GM18499 (cell line): ENCODE measurements around the gene SPINK5.

ENCODE experiments used
- ATAC-seq: cut with Tn5 transposase; IDR thresholded peaks from one replicate; pipeline ENCODE4 v1.9.1; 2021; ENCODE audit warnings: moderate number of reproducible peaks; ENCODE audit not compliant: insufficient read depth, unreplicated experiment

The SPINK5 gene

DNA sequence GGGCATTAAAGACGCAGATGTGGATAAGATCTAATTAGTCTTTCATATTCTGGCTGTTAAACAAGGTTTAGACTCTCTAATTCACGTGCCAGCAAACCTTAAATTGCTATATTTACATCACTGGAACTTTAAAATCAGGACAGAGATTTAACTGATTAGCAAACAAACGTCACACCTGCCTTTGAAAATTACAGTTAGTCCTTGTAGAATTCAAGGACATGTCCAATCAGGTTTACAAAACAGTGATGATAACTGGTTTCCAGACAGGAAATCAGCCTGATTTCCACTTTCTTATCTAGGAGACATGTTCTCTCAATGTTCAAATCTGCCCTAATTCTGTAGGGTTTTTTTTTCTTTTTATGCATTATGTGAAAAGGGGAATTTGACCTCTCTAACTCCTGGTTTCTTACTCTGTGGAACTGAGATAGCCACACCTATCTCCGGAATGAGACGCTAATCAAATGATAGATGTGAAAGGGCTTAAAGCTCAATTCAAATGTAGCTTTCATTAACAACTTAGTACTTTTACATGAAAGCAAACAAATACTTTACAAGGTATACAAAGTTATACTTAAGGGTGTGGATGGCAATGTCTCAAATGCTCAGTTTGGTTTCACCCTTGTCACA is 26.5 kb downstream of the SPINK5 start:
- no peak for ATAC-seq

DNA sequence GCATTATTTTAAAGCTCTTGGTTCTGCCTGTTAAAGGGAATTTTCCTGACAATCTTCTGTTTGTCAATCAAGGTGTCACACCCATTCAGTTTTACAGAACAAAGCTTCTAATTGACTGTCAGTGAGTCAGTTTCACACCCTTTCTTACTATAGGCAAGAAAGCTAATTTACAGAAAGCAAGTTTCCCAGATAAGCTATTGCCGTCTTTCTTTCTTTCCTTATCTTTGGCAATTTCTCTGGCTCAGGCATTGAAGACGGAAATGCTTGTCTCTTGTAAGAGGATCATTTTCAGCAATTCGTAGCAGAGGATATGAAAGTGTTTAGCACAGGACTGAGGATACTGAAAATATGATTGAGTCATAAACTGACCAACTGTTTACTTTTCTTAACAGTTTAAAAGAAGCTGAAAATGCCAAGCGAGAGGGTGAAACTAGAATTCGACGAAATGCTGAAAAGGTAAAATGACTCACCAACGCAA is 27.0 kb downstream of the SPINK5 start:
- ATAC-seq: no peak

DNA sequence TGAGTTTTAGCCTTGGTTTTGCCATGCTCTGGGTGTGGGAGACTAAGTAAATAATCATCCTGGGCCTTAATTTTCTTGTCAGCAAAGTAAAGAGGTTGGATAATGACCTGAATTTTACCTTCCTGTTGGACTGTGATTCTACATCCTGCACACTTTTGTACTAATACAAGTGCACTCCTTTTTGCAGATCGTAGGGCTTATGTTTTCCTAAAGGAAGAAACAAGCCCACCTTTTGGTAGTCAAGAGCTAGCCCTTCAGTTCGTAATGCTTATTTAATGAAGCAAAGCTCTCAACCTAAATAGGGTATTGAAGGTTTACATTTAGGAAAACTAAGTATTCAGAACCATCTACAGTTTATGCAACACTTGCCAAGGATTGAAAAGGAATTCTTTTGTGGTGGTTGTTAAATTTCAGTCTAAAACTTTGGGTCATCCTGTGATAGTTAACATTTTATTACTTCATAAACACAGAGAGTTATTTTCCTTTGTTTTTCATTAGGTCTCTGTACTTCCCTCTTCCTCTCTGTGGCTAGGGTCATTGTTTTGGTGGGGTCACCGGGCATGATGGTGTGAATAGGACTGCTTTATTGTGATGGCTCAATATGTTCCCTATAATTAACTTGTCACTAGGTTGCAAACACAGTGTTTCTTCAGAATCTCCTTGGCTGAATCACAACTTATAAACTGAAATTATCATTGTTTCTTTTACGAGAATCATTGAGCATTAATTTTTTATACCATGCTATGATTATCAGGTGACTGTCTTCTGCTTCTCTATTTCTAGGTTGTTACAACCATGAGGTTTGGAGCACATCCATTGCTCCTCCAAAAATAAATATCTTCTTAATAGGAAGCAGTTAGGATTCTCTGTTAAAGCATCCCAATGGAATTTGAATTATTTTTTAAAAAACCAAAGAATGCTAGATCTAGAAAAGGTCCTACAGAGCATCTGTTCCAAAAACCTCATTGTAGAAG is 28.5 kb downstream of the SPINK5 start:
- no peak for ATAC-seq

DNA sequence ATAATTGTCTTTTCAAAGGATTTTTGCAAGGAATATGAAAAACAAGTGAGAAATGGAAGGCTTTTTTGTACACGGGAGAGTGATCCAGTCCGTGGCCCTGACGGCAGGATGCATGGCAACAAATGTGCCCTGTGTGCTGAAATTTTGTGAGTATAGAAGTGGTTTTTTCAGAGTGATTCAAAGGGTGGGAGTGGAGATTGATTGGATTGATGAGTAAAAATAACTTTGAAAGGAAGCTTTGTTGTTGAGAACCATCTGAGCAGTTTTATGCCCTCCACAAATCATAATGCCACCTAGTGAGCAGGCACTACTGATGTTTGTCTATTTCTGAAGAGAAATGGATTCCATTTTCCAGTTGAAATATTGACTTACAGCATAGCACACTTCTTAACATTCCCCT is 30.6 kb downstream of the SPINK5 start:
- ATAC-seq: no peak

DNA sequence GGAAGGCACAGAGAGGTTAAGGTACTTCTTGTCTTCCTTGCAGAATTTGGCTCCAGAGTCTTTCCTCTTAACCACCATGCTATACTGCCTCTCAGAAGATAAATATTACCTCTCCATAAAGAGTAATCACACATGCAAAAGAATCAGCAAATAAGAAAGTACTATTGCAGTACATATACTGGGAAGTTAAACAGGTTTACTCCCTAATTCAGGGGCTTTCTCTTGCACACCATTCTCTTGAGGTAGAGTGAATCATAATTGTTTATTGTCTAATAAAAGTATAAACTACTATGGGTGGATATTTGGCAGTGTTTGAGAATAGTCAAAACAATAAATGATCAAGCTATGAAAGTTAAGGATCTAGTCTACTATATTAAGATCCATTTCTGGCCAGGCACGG is 40.4 kb downstream of the SPINK5 start:
- no peak for ATAC-seq

DNA sequence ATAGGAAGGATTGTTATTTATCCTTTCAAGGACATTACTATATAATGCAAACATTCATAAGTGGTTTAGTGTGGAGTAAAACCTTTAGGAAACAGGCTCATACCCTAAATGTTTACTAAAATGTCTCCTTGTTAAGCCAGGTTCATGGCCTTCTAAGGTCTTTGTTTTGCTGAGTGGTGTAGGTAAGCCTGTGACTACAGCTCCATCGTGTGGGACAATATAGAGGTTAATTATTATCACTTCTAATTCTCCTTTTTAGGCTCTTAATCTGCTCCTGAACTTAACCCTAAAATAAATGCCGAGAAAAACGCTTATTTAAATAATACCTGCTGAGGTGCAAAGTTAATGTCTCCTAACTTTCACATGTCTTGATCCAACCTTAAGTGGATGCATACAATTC is 43.8 kb downstream of the SPINK5 start:
- no peak for ATAC-seq

DNA sequence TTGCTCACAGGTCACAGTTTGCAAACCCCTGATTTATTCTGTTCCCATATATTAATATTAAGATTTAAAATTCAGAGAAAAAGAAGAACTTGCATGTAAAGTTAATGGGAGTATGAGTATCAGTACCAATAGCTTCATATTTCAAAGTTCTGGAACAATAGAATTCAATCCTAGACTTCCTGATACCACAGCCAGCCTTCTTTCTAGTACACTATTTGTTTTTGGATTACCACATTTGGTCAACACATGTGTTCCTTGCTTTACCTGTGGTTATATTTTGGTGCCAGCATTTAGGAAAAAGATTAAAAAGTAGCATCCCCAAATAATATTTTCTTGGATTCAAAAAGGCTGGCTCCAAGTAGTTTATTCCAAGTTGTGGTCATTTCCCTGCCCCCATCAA is 49.5 kb downstream of the SPINK5 start:
- no peak for ATAC-seq

DNA sequence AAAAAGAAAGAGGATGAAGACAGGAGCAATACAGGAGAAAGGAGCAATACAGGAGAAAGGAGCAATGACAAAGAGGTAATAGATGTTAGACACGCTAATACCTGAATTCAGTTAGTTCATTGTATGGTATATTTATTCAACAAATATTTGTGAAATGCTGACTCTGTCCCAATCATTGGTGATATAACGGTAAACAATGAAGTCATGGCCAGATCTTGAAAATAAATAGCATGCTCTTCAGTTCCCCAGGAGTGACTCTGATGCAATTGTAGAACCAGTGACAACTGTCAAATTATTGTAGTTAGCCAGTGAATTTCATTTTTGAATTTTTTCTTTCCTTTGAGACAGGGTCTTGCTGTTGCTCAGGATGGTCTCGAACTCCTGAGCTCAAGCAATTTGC is 56.5 kb downstream of the SPINK5 start:
- ATAC-seq: no peak

DNA sequence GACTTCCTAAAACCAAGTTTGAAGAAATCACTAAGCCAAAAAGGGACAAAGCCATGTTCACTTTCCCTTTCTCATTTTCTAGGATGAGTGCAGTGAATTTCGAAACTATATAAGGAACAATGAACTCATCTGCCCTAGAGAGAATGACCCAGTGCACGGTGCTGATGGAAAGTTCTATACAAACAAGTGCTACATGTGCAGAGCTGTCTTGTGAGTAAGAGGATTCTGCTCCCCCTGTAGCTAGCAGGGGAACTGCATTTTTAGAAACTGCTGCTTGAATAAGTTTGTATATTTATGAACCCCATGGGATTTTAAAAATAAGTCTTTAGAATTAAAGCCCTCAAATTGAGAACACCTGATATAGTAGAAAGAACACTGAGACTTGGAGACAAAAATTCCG is 61.9 kb downstream of the SPINK5 start:
- ATAC-seq: no peak

DNA sequence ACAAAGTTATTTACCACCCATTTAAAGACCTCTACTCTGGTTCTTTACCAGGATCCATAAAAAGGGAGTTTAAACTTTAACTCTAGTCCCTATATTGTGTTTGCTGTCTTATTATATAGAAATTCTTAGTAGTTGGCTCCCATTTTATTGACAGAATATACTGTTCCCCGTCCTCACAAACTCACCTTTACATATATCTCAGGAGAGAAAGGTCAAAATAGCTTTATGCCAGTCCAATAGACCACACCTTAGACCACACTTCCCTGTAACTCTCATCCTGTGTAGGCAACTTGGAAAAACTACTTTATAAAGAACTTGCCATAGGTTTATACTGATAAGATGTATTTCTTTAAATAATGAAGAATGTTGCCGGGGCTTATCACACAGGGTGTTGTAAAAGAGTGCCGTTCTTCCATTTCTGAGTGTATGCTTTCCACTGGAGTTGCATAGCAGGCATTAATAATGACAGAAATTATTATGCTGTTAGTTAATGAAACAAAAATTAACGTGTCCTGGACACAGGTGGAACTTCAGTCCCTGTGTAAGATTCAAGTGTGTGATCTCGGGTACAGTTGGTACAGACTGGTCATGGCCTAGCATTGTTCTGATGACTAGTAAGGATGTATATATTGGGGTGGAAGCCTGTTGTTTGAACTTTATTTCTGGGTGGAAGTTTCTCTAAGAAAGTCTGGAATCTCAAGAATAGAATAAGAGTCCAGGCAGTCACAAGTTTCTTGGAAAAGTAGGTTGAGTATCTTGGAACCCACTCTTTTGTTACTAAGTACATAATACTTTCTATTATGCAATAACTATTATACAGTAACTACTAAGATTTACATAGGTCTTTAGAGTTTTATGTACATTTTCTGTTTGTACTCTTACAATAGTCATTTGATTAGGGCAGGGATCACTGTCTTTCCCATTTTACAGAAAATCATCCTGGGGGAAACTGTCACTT is 71.6 kb downstream of the SPINK5 start:
- ATAC-seq: no peak

DNA sequence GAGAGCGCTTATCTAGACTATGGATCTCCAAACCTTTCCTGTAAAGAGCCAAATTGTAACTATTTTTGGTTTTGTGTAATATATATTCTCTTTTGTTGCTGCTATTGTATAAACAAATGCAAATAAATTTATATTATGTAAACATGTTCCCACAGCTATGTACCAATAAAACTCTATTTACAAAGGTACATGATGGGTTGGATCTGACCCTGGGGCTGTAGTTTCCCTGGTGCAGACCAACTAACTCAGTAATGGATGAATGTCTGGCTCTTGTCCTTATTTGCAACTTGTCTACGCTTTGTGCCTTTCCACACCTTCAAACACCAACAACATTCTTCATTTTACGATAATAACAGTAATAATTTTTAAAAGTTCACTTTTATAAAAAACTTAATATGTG is 77.1 kb downstream of the SPINK5 start:
- ATAC-seq: no peak

DNA sequence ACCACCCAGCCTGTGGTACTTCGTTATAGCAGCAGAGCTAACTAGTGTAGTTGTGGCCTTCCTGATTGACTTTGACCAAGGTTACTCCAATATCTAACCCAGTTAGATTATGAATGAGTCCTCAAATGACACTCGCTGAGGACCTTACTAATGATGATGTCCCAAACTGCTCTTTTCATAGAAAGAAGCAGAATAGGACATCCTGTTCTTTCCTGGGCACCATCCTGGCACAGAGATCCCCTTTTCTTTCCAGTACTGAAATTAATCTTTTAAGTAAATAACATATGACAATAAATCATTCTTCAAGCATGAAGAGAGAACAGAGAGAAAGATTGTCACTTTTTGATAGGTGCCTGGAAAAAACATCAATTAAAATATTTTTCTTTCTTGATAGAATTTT is 77.9 kb downstream of the SPINK5 start:
- ATAC-seq: no peak

DNA sequence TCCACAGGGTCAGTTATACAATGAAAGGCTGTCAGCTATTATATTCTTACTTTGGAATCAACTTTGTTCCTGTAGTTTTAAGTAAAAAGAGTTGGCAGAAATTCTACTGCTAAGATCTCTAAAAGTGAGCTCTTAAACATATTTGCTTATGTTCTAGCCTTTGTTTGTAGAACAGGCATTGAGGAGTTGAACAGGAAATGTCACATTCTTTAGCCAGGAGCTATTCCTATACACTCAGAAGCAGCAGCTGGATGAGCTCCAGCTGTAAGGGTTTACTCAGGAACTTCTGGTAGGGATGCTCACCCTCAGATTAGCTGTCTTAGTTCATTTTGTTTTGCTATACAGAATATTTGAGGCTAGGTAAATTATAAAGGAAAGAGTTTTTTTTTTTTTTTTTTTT is 82.1 kb downstream of the SPINK5 start:
- no peak for ATAC-seq

DNA sequence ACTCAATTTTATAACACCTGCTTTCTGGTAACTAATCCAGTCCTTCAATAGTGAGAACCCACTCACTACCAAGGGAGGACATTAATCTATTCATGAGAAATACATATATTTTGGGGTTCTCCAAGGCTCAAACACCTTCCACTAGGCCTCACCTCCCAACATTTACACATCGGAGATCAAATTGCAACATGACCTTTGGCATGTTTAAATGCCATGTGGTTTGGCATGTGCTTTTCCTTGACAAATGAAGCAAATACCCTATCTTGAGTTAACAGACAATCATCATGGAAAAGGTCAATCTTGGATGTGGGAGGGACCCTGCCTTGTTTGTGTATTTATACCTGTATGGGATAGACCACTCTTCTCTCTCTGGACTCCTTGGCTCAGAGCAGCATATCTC is 82.7 kb downstream of the SPINK5 start:
- ATAC-seq: no peak

DNA sequence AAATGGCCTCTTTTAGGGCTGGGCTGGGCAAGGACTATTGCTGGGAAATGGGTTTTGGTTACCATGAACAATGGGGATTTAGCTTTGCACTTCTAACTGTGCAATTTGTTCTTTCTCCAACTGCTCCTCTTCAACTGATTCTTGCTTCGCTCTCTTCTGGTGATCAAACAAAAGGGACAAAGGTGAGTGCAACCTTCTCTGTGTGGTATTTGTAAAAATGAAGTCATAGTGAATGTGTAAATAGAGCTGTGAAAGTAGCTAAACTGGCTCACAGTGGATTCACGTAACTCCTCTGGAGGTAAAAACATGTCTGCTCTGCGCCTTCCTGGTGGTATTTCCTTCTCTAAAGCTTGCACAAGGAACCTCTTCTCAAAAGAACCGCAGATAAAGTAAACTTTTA is 83.6 kb downstream of the SPINK5 start:
- no peak for ATAC-seq

DNA sequence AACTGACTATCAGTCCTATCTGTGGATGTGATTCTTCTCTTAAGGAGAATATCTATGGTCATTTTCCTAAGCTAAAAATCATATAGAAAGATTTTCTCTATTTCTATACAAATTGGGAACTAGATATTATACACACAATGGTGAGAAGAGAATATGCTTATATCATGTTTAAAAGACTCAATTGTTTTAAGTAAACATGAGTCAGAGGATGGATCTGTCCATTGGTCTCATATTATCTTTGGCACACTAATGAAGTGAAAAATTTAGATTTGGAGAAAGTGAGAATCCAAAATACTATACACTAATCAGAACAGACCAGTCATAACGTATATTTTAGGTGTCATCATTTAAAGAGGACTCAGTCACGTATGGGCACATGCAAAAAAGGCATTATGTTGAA is 88.1 kb downstream of the SPINK5 start:
- no peak for ATAC-seq

DNA sequence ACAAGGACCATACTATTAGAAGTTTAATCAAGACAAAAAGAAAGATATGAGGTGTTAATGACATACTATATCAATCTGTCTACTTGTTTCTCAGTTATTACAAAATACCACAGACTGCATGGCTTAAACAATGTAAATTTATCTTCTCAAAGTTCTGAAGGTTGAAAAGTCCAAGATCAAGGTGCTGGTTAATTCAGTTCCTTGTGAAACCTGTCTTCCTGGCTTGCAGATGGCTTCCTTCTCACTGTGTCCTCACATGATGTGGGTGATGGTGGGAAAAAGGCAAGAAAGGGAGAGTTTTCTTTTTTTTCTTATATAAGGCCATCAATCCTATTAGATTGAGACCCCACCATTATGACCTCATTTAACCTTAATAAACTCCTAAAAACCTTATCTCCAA is 89.0 kb downstream of the SPINK5 start:
- no peak for ATAC-seq

DNA sequence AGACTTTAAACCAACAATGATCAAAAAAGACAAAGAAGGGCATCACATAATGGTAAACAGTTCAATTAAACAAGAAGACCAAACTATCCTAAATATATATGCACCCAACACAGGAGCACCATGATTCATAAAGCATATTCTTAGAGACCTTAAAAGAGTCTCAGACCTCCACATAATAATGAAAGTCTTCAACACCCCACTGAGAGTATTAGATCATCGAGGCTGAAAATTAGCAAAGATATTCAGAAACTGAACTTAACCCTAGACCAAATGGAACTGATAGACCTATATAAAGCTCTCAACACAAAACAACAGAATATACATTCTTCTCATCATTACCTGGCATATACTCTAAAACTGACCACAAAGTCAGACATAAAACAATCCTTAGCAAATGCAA is 92.8 kb downstream of the SPINK5 start:
- ATAC-seq: no peak

DNA sequence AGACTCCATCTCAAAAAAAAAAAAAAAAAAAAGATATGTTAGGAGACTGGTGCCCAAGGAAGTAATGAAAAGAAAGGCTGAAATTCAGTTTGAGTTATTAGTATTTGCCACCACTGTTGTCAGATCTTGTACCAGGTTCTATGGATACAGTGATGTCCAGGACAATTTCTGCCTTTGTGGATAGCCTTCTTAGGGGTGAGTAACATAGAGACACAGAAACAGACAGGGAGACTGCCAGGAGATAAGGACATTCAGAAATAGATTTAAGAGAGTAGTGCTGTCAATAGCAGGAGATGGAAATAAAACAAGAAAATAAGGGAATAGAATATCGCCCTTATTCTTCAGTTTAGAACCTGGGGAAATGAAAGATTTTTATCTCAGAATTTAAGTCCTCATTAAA is 98.3 kb downstream of the SPINK5 start:
- no peak for ATAC-seq

DNA sequence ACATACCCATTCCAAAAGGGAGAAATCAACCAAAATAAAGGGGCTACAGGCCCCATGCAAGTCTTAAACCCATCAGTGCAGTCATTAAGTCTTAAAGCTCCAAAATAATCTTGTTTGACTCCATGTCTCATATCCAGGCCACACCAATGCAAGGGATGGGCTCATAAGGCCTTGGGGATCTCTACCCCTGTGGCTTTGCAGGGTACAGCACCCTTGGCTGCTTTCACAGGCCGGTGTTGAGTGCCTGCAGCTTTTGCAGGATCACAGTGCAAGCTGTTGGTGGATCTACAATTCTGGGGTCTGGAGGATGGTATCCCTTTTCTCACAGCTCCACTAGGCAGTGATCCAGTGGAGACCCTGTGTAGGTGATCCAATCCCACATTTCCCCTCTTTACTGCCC is 99.6 kb downstream of the SPINK5 start:
- no peak for ATAC-seq
